ACHN (cell line): ENCODE data around the gene PDE11A.

ENCODE experiments used
- DNase-seq: peaks from one replicate; pipeline ENCODE4 v3.0.0-alpha.2; 2015
- in situ Hi-C: cut with HindIII; loops from 2 replicates; pipeline ENCODE4 v1.10.0; 2017; ENCODE audit warnings: low sequenced_read_pairs, low pct_ligation_motif_present, low pct_unique_long_range_greater_than_20kb

PDE11A gene

GRCh38 chr2:177592945-177593344 is 479.6 kb downstream of the PDE11A start:
- in situ Hi-C loops, result no loop called here

GRCh38 chr2:177592397-177592796 is 480.2 kb downstream of the PDE11A start:
- in situ Hi-C loops, result no loop called here
- no peak for DNase-seq

More at GRCh38 chr2:177592945-177593344, 479.6 kb downstream of the PDE11A start:
- DNase-seq, result no peak

- in situ Hi-C loops, result no loop called here
- no peak for DNase-seq
These were observed 483.4 kb downstream of the PDE11A start for GRCh38 chr2:177589186-177589585.

GRCh38 chr2:177588671-177589070 is 483.9 kb downstream of the PDE11A start:
- in situ Hi-C loops, result no loop called here
- DNase-seq, result no peak

GRCh38 chr2:177587371-177587770 is 485.2 kb downstream of the PDE11A start:
- in situ Hi-C loops, result no loop called here
- no peak for DNase-seq

- DNase-seq, result no peak
- in situ Hi-C loops, result no loop called here
These were observed 486.4 kb downstream of the PDE11A start for GRCh38 chr2:177586154-177586553.

- in situ Hi-C loops, result no loop called here
These were observed 487.2 kb downstream of the PDE11A start for GRCh38 chr2:177585234-177585863.

GRCh38 chr2:177584030-177584692 is 488.4 kb downstream of the PDE11A start:
- no peak for DNase-seq
- in situ Hi-C loops, result no loop called here

More at GRCh38 chr2:177585234-177585863, 487.2 kb downstream of the PDE11A start:
- no peak for DNase-seq

GRCh38 chr2:177582000-177582399 is 490.6 kb downstream of the PDE11A start:
- no peak for DNase-seq
- in situ Hi-C loops, result no loop called here

- DNase-seq, result no peak
- in situ Hi-C loops, result no loop called here
These were observed 493.0 kb downstream of the PDE11A start for GRCh38 chr2:177579486-177580036.

GRCh38 chr2:177578454-177578853 is 494.1 kb downstream of the PDE11A start:
- DNase-seq, result no peak
- in situ Hi-C loops, result no loop called here

- in situ Hi-C loops, result no loop called here
These were observed 495.5 kb downstream of the PDE11A start for GRCh38 chr2:177577075-177577474.

GRCh38 chr2:177575358-177575757 is 497.2 kb downstream of the PDE11A start:
- in situ Hi-C loops, result no loop called here

More at GRCh38 chr2:177577075-177577474, 495.5 kb downstream of the PDE11A start:
- DNase-seq, result no peak

GRCh38 chr2:177574356-177574755 is 498.2 kb downstream of the PDE11A start:
- no peak for DNase-seq
- in situ Hi-C loops, result no loop called here

More at GRCh38 chr2:177575358-177575757, 497.2 kb downstream of the PDE11A start:
- no peak for DNase-seq
